Kidney epithelial cell (primary cell): ENCODE results near the gene CLDN12. TPM values are rescaled to one million over a fixed set of nuclear protein-coding genes. Genes with fewer than 3 reads are reported as not detected.
"Not testable (repeated sequence)": the region's sequence is repeated elsewhere in the genome, so short reads cannot be mapped to it uniquely, and the experiment has no call there.

ENCODE experiments used
- DNase-seq: peaks from one replicate; pipeline ENCODE4 v3.0.0-alpha.2; 2010; ENCODE audit warnings: low read depth
- H3K27me3 ChIP-seq: 2 replicates; pipeline ENCODE4 v1.6.0; 2011; ENCODE audit warnings: low read length; ENCODE audit not compliant: control insufficient read depth, insufficient read depth
- H3K36me3 ChIP-seq: 2 replicates; pipeline ENCODE4 v1.5.1; 2011; ENCODE audit warnings: low read length; ENCODE audit not compliant: control insufficient read depth, insufficient read depth
- H3K4me3 ChIP-seq: 2 replicates; pipeline ENCODE4 v1.5.1; 2011; ENCODE audit warnings: low read depth, mild to moderate bottlenecking, control low read depth, low read length
- total RNA-seq: library from RNA; depleted of rRNA; stranded (reverse); fragments of >200 nt; gene quantifications from 2 replicates; pipeline ENCODE4 v1.2.3, GENCODE V29; 2015
- TF ChIP-seq, protein P1 (sequence below): IDR thresholded peaks from 2 replicates; pipeline ENCODE4 v1.5.1; 2011; ENCODE audit warnings: mild to moderate bottlenecking, moderate library complexity, low read length, control low read depth, inconsistent platforms; ENCODE audit not compliant: insufficient read depth, poor library complexity, severe bottlenecking

CLDN12 gene
- total RNA-seq, 1 donor from 2014 or later, result 62.7 TPM

- Histone ChIP-seq H3K4me3 (no peak overlapping the region), H3K36me3 (no peaks in the 10 kb centered on the region), H3K27me3 (no peaks in the 10 kb centered on the region)
- TF ChIP-seq, protein P1, sequence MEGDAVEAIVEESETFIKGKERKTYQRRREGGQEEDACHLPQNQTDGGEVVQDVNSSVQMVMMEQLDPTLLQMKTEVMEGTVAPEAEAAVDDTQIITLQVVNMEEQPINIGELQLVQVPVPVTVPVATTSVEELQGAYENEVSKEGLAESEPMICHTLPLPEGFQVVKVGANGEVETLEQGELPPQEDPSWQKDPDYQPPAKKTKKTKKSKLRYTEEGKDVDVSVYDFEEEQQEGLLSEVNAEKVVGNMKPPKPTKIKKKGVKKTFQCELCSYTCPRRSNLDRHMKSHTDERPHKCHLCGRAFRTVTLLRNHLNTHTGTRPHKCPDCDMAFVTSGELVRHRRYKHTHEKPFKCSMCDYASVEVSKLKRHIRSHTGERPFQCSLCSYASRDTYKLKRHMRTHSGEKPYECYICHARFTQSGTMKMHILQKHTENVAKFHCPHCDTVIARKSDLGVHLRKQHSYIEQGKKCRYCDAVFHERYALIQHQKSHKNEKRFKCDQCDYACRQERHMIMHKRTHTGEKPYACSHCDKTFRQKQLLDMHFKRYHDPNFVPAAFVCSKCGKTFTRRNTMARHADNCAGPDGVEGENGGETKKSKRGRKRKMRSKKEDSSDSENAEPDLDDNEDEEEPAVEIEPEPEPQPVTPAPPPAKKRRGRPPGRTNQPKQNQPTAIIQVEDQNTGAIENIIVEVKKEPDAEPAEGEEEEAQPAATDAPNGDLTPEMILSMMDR, result no peak
- no peak for DNase-seq
Observed at GRCh38 chr7:90458104-90458503, 54.8 kb downstream of the CLDN12 start.

DNA sequence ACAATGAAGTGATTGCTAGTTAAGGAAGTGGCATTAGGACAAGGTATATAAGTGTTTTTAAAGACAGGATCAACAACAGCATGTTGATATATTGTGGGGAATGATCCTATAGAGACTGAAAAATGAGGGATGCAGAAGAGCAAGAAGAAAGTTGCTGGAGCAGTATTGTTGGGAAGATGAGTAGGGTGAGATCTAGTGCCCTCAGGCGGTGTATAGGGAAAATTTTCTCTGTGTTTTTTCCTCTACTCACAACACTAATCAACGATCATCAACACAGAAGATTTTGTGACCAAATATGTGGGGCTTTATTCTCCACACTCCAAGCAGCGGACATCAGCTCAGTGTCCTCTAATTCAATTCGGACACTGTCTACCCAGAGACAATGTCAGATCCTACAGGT is 56.6 kb downstream of the CLDN12 start:
- no peak overlapping the region for H3K4me3 ChIP-seq
- TF ChIP-seq, protein P1, result no peak
- H3K36me3 ChIP-seq, result no peaks in the 10 kb centered on the region
- no peak for DNase-seq
- H3K27me3 ChIP-seq, result no peaks in the 10 kb centered on the region

GRCh38 chr7:90461219-90461618 is 58.0 kb downstream of the CLDN12 start:
- Histone ChIP-seq H3K4me3 (no peak overlapping the region), H3K36me3 (no peaks in the 10 kb centered on the region), H3K27me3 (no peaks in the 10 kb centered on the region)
- TF ChIP-seq, protein P1, result no peak
- DNase-seq, result no peak

DNA sequence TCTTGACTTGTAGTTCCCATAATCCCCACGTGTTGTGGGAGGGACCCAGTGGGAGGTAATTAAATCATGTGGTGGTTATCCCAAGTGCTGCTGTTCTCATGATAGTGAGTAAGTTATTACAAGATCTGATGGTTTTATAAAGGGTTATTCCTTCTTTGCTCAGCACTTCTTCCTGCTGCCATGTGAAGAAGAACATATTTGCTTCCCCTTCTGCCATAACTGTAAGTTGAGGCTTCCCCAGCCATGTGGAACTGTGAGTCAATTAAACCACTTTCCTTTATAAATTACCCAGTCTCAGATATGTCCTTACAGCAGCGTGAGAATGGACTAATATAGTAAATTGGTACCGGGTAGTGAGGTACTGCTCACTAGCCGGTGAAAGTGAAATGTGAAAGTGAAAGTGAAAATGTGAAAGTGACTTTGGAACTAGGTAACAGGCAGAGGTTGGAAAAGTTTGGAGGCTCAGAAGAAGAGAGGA is 59.9 kb downstream of the CLDN12 start:
- H3K36me3 ChIP-seq, H3K27me3 ChIP-seq, DNase-seq, H3K4me3 ChIP-seq: not testable (repeated sequence)

Other genes with a start within 250 kb of the CLDN12 start
- 5.7 and 6.9 TPM in 2 replicates for gene STEAP1, start 249.0 kb upstream of the CLDN12 start, total RNA-seq
- gene STEAP2, start 191.7 kb upstream of the CLDN12 start, total RNA-seq, result 5.2 and 16.4 TPM in 2 replicates
- gene CFAP69, start 158.3 kb upstream of the CLDN12 start, total RNA-seq, result 1.9 and 3.6 TPM in 2 replicates
- gene FAM237B, start 82.2 kb upstream of the CLDN12 start, total RNA-seq, result not detected in 2 replicates
- 11.9 and 16.0 TPM in 2 replicates for gene GTPBP10, start 56.7 kb upstream of the CLDN12 start, total RNA-seq
- gene PTTG1IP2, start 66.2 kb downstream of the CLDN12 start, total RNA-seq, result not detected in 2 replicates
- 14.4 and 18.2 TPM in 2 replicates for gene CDK14, start 192.9 kb downstream of the CLDN12 start, total RNA-seq